H9 (cell line): ENCODE measurements around the gene RBP2. TPM values are rescaled to one million over a fixed set of nuclear protein-coding genes. Genes with fewer than 3 reads are reported as not detected.

Experiments used
- DNase-seq: peaks from one replicate; pipeline ENCODE4 v3.0.0-alpha.2; 2017
- H2AFZ ChIP-seq: one replicate; pipeline ENCODE4 v1.6.1; 2013; ENCODE audit warnings: mild to moderate bottlenecking, low read length, control low read depth, moderate library complexity
- H2AK5ac ChIP-seq: 2 replicates; pipeline ENCODE4 v1.6.1; 2013; ENCODE audit warnings: low read length, control low read depth, mixed read lengths; ENCODE audit not compliant: insufficient read length
- H2BK120ac ChIP-seq: one replicate; pipeline ENCODE4 v1.6.1; 2013; ENCODE audit warnings: low read depth, mild to moderate bottlenecking, low read length, control low read depth, inconsistent platforms; ENCODE audit not compliant: poor library complexity, severe bottlenecking
- H2BK12ac ChIP-seq: 2 replicates; pipeline ENCODE4 v1.6.1; 2013; ENCODE audit warnings: low read length, control low read depth, mixed read lengths, low read depth; ENCODE audit not compliant: insufficient read length
- H2BK15ac ChIP-seq: 2 replicates; pipeline ENCODE4 v1.6.1; 2013; ENCODE audit warnings: low read depth, low read length, control low read depth
- H2BK20ac ChIP-seq: one replicate; pipeline ENCODE4 v1.6.1; 2013; ENCODE audit warnings: low read depth, mild to moderate bottlenecking, low read length, control low read depth, inconsistent platforms; ENCODE audit not compliant: poor library complexity, severe bottlenecking
- H2BK5ac ChIP-seq: 2 replicates; pipeline ENCODE4 v1.6.1; 2013; ENCODE audit warnings: low read length, control low read depth, mixed read lengths; ENCODE audit not compliant: insufficient read length
- H3K14ac ChIP-seq: 2 replicates; pipeline ENCODE4 v1.6.1; 2013; ENCODE audit warnings: low read length, control low read depth; ENCODE audit not compliant: insufficient read depth
- H3K18ac ChIP-seq: 2 replicates; pipeline ENCODE4 v1.6.1; 2013; ENCODE audit warnings: low read depth, mild to moderate bottlenecking, mixed read lengths, low read length, control low read depth; ENCODE audit not compliant: insufficient read length
- H3K23ac ChIP-seq: 2 replicates; pipeline ENCODE4 v1.6.1; 2013; ENCODE audit warnings: low read length, control low read depth, mixed read lengths, low read depth; ENCODE audit not compliant: insufficient read length
- H3K23me2 ChIP-seq: 2 replicates; pipeline ENCODE4 v1.6.1; 2013; ENCODE audit warnings: low read depth, mild to moderate bottlenecking, mixed read lengths, low read length, control low read depth; ENCODE audit not compliant: insufficient read length, poor library complexity, severe bottlenecking
- H3K27ac ChIP-seq: 2 replicates; pipeline ENCODE4 v1.5.1; 2013; ENCODE audit warnings: low read length, control low read depth, mixed read lengths, low read depth; ENCODE audit not compliant: insufficient read length
- H3K27me3 ChIP-seq: 2 replicates; pipeline ENCODE4 v1.6.1; 2013; ENCODE audit warnings: low read length, control low read depth, inconsistent platforms; ENCODE audit not compliant: insufficient read depth
- H3K4ac ChIP-seq: 2 replicates; pipeline ENCODE4 v1.6.1; 2013; ENCODE audit warnings: low read depth, mild to moderate bottlenecking, control low read depth, inconsistent platforms, low read length, moderate library complexity
- H3K4me1 ChIP-seq: 2 replicates; pipeline ENCODE4 v1.6.1; 2013; ENCODE audit warnings: low read length, control low read depth, inconsistent platforms; ENCODE audit not compliant: insufficient read depth
- H3K4me2 ChIP-seq: 2 replicates; pipeline ENCODE4 v1.6.1; 2013; ENCODE audit warnings: low read length, control low read depth, mixed read lengths; ENCODE audit not compliant: insufficient read length, insufficient read depth
- H3K56ac ChIP-seq: 2 replicates; pipeline ENCODE4 v1.6.1; 2013; ENCODE audit warnings: low read depth, mild to moderate bottlenecking, mixed read lengths, low read length, control low read depth; ENCODE audit not compliant: insufficient read length
- H3K79me1 ChIP-seq: 2 replicates; pipeline ENCODE4 v1.6.1; 2013; ENCODE audit warnings: low read depth, mild to moderate bottlenecking, moderate library complexity, low read length, control low read depth, inconsistent platforms; ENCODE audit not compliant: insufficient read depth, poor library complexity, severe bottlenecking
- H3K79me2 ChIP-seq: 2 replicates; pipeline ENCODE4 v1.6.1; 2013; ENCODE audit warnings: low read length, control low read depth, inconsistent platforms; ENCODE audit not compliant: insufficient read depth
- H3K9ac ChIP-seq: 2 replicates; pipeline ENCODE4 v1.6.1; 2013; ENCODE audit warnings: low read length, control low read depth, mixed read lengths; ENCODE audit not compliant: insufficient read length; ENCODE audit errors: extremely low read depth
- H3K9me3 ChIP-seq: one replicate; pipeline ENCODE4 v1.6.1; 2013; ENCODE audit warnings: low read depth, low read length, inconsistent platforms; ENCODE audit not compliant: control insufficient read depth
- H3T11ph ChIP-seq: one replicate; pipeline ENCODE4 v1.6.1; 2013; ENCODE audit warnings: mild to moderate bottlenecking, low read length, control low read depth, inconsistent platforms
- H4K20me1 ChIP-seq: one replicate; pipeline ENCODE4 v1.6.1; 2013; ENCODE audit not compliant: control insufficient read depth, insufficient read length, insufficient read depth
- H4K5ac ChIP-seq: 2 replicates; pipeline ENCODE4 v1.6.1; 2013; ENCODE audit warnings: low read depth, mild to moderate bottlenecking, mixed read lengths, low read length, control low read depth; ENCODE audit not compliant: insufficient read length
- H4K8ac ChIP-seq: replicated peaks from 2 replicates; pipeline ENCODE4 v1.6.1; 2013; ENCODE audit warnings: low read length, control low read depth, mixed read lengths, low read depth; ENCODE audit not compliant: insufficient read length
- H4K91ac ChIP-seq: 2 replicates; pipeline ENCODE4 v1.6.1; 2013; ENCODE audit warnings: low read depth, mild to moderate bottlenecking, moderate library complexity, mixed read lengths, low read length, control low read depth; ENCODE audit not compliant: insufficient read length
- H3K27ac Mint-ChIP-seq, 3 experiments: 2 replicates in 2 of 3; 3 replicates in 1 of 3; pipeline ENCODE4 v1.8.0; 2020 to 2021; ENCODE audit warnings: mixed read lengths in 3 of 3, mild to moderate bottlenecking in 1 of 3, moderate library complexity in 1 of 3
- H3K27me3 Mint-ChIP-seq: 2 replicates; pipeline ENCODE4 v1.8.0; 2021; ENCODE audit warnings: low read depth, mild to moderate bottlenecking, moderate library complexity, mixed read lengths
- H3K36me3 Mint-ChIP-seq, 3 experiments: 2 replicates in 2 of 3; 3 replicates in 1 of 3; pipeline ENCODE4 v1.8.0; 2020 to 2021; ENCODE audit warnings: low read depth in 3 of 3, mixed read lengths in 3 of 3; ENCODE audit not compliant: insufficient read depth in 1 of 3
- H3K4me1 Mint-ChIP-seq, 2 experiments: 2 replicates each; pipeline ENCODE4 v1.8.0; 2020; ENCODE audit warnings: mixed read lengths in 2 of 2
- H3K4me3 Mint-ChIP-seq, 2 experiments: 2 replicates in 1 of 2; 3 replicates in 1 of 2; pipeline ENCODE4 v1.8.0; 2020 to 2021; ENCODE audit warnings: mild to moderate bottlenecking in 2 of 2, mixed read lengths in 2 of 2, moderate library complexity in 1 of 2
- H3K9me3 Mint-ChIP-seq, 2 experiments: 2 replicates in 1 of 2; 3 replicates in 1 of 2; pipeline ENCODE4 v1.8.0; 2020; ENCODE audit warnings: mild to moderate bottlenecking in 2 of 2, mixed read lengths in 2 of 2, moderate library complexity in 1 of 2
- WGBS: extraction: QIAGEN DNeasy Blood & Tissue Kit; methylation state at CpG from one replicate; pipeline ENCODE4 v1.1.7; 2013; ENCODE audit warnings: missing lambda C conversion rate, low lambda C conversion rate, mixed read lengths; ENCODE audit not compliant: insufficient read length; ENCODE audit errors: extremely low coverage; 5-methylcytosine and 5-hydroxymethylcytosine counted together
- total RNA-seq: library from RNA; stranded (reverse); gene quantifications from 2 replicates; pipeline ENCODE4 v1.2.1, GENCODE V29; 2021
- TF ChIP-seq, protein P1 (sequence below): fragments of 200-600 bp; sonication (generic); conservative IDR thresholded peaks from 3 replicates; pipeline ENCODE4 v1.8.0; 2021; ENCODE audit warnings: antibody characterized with exemption, mild to moderate bottlenecking

Gene RBP2
- total RNA-seq, 1 experiment from 2014 or later: not detected

- WGBS: no CpG with 5 or more reads among the region's 3 CpGs
Measured at GRCh38 chr3:139477710-139478640, 1.7 kb upstream of the RBP2 start.

More at GRCh38 chr3:139477710-139478640, 1.7 kb upstream of the RBP2 start:
- no peak overlapping the region for H4K8ac ChIP-seq
- no peaks in the 10 kb centered on the region for H4K20me1 ChIP-seq
- no peak overlapping the region for H4K91ac ChIP-seq
- no peak overlapping the region for H3K27ac Mint-ChIP-seq
- DNase-seq: no peak
- no peak overlapping the region for H2AFZ ChIP-seq
- H4K5ac ChIP-seq: no peak overlapping the region
- H3K4me3 Mint-ChIP-seq: no peak overlapping the region
- no peak overlapping the region for H3K56ac ChIP-seq
- TF ChIP-seq, protein P1, sequence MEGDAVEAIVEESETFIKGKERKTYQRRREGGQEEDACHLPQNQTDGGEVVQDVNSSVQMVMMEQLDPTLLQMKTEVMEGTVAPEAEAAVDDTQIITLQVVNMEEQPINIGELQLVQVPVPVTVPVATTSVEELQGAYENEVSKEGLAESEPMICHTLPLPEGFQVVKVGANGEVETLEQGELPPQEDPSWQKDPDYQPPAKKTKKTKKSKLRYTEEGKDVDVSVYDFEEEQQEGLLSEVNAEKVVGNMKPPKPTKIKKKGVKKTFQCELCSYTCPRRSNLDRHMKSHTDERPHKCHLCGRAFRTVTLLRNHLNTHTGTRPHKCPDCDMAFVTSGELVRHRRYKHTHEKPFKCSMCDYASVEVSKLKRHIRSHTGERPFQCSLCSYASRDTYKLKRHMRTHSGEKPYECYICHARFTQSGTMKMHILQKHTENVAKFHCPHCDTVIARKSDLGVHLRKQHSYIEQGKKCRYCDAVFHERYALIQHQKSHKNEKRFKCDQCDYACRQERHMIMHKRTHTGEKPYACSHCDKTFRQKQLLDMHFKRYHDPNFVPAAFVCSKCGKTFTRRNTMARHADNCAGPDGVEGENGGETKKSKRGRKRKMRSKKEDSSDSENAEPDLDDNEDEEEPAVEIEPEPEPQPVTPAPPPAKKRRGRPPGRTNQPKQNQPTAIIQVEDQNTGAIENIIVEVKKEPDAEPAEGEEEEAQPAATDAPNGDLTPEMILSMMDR: no peak
- H3K18ac ChIP-seq: no peak overlapping the region
- no peaks in the 10 kb centered on the region; a peak in 1 of 7 replicates for H3K36me3 Mint-ChIP-seq
- no peaks in the 10 kb centered on the region for H3K23me2 ChIP-seq
- H3K4me2 ChIP-seq: no peak overlapping the region
- H3K27ac ChIP-seq: no peak overlapping the region
- H2BK15ac ChIP-seq: no peak overlapping the region
- H2BK20ac ChIP-seq: no peak overlapping the region
- 0 out of 2 replicates have a peak, but pooled peaks cover 3% of the 10 kb centered on the region for H3K4me1 ChIP-seq
- H3K4me1 Mint-ChIP-seq: peaks cover 11 to 13% of the 10 kb centered on the region in 2 experiments
- no peak overlapping the region for H3K14ac ChIP-seq
- no peaks in the 10 kb centered on the region for H3K79me1 ChIP-seq
- H3K79me2 ChIP-seq: no peaks in the 10 kb centered on the region
- H2AK5ac ChIP-seq: no peak overlapping the region
- no peaks in the 10 kb centered on the region for H3K27me3 ChIP-seq
- no peak overlapping the region for H3K9ac ChIP-seq
- no peaks in the 10 kb centered on the region for H3K9me3 ChIP-seq
- no peak overlapping the region for H3K23ac ChIP-seq
- no peak overlapping the region for H2BK120ac ChIP-seq
- H3K9me3 Mint-ChIP-seq: 0 out of 5 replicates have a peak, but pooled peaks cover 0 to 2% of the 10 kb centered on the region in 2 experiments
- no peaks in the 10 kb centered on the region for H3K27me3 Mint-ChIP-seq
- H3T11ph ChIP-seq: no peak overlapping the region
- no peak overlapping the region for H3K4ac ChIP-seq
- H2BK5ac ChIP-seq: no peak overlapping the region
- no peak overlapping the region for H2BK12ac ChIP-seq
